Right lobe of liver (tissue), 6 donors: ENCODE measurements around the gene NTNG2. TPM values are rescaled to one million over a fixed set of nuclear protein-coding genes. Genes with fewer than 3 reads are reported as not detected.

Experiments used
- ATAC-seq, 4 donors: fragments of 200-7000 bp; cut with Tn5 transposase; one replicate each; pipeline ENCODE4 v1.9.1; 2020; ENCODE audit warnings: mild to moderate bottlenecking in 4 of 4, moderate library complexity in 4 of 4
- DNase-seq, 3 donors: peaks; one replicate each; pipeline ENCODE4 v3.0.0-alpha.2; 2020
- H3K27ac ChIP-seq, 3 donors: fragments of 200-600 bp; one replicate each; pipeline ENCODE4 v1.8.0; 2022
- H3K27me3 ChIP-seq, 2 donors: fragments of 200-600 bp; one replicate each; pipeline ENCODE4 v1.8.0; 2022
- H3K36me3 ChIP-seq, 4 donors: fragments of 200-600 bp; sonication (generic) in 1 of 4; one replicate each; pipeline versions ENCODE4 v1.5.1 to v1.8.0; 2017 to 2022; ENCODE audit warnings: control low read depth in 1 of 4
- H3K4me1 ChIP-seq, 4 donors: fragments of 200-600 bp; sonication (generic) in 1 of 4; one replicate each; pipeline versions ENCODE4 v1.5.1 to v1.8.0; 2017 to 2022; ENCODE audit warnings: control low read depth in 1 of 4
- H3K4me3 ChIP-seq, 3 donors: fragments of 200-600 bp; one replicate each; pipeline ENCODE4 v1.8.0; 2022
- H3K9me3 ChIP-seq, 4 donors: fragments of 200-600 bp; sonication (generic) in 1 of 4; one replicate each; pipeline versions ENCODE4 v1.5.1 to v1.8.0; 2017 to 2022; ENCODE audit warnings: control low read depth in 1 of 4
- POLR2A ChIP-seq: fragments of 450-650 bp; IDR thresholded peaks from one replicate; pipeline ENCODE4 v1.6.1; 2017; ENCODE audit warnings: antibody characterized with exemption, mild to moderate bottlenecking
- WGBS: methylation state at CpG from one replicate; pipeline ENCODE4 v1.1.6; 2018; ENCODE audit warnings: low coverage, low lambda C conversion rate; ENCODE audit not compliant: insufficient coverage; ENCODE audit errors: missing lambda C conversion rate; 5-methylcytosine and 5-hydroxymethylcytosine counted together
- intact Hi-C, 2 donors: fragments of 100-400 bp; cut with DNase I; formaldehyde crosslinking; loops; one replicate each; pipeline versions ENCODE4 v1.11.2 to v1.14.1; 2022
- total RNA-seq, 6 experiments: library from RNA; depleted of rRNA in 2 of 6; stranded (reverse); fragments of >200 nt in 2 of 6; fragmentation: NEBNext Ultra II Directional in 3 of 6; extraction: Animal tissue kit (Norgen Biotek cat#: 25700) in 3 of 6; gene quantifications; one replicate each; pipeline versions ENCODE4 v1.1.0 to v1.2.4, GENCODE V29; 2016 to 2023
- TF ChIP-seq, protein P1 (sequence below), 4 donors: fragments of 200-600 bp in 3 of 4; fragments of 450-650 bp in 1 of 4; IDR thresholded peaks; one replicate each; pipeline versions ENCODE4 v1.5.1 to v1.8.0; 2016 to 2022; ENCODE audit warnings: antibody characterized with exemption in 4 of 4, mild to moderate bottlenecking in 2 of 4
- donor health status: DM: no; HTN: yes; CAD: no.
- donor health status: DM: no; HTN: no; CAD: no.
- donor health status: DM: no; HTN: no; CAD: no.
- donor health status: DM: no; HTN: yes; CAD: no.
- donor health status: DM: no; HTN: yes; CAD: no.

The NTNG2 gene
- total RNA-seq, 6 experiments from 2014 or later = 0.12 to 1.6 (median 0.24) TPM

DNA sequence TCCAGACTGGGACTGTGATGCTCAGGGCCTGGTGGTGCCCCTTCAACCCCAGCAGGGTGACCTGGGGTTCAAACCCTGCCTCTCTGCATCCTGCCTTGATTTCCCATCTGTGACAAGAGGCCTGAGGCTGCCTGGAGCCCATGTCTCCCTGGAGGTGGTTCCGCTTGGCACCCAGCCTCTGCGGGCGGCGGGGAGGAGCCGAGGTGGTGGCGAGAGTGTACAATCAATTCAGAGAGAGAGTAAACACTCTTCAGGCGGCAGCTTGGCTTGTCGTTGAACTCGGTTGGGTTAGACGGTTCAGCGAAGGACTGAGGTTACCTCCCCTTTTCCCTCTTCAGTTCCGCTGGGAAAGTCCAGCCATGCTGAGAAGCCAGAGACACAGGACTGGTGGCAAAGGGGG, 39.3 kb downstream of the NTNG2 start:
- no peaks in the 10 kb centered on the region for H3K9me3 ChIP-seq

DNA sequence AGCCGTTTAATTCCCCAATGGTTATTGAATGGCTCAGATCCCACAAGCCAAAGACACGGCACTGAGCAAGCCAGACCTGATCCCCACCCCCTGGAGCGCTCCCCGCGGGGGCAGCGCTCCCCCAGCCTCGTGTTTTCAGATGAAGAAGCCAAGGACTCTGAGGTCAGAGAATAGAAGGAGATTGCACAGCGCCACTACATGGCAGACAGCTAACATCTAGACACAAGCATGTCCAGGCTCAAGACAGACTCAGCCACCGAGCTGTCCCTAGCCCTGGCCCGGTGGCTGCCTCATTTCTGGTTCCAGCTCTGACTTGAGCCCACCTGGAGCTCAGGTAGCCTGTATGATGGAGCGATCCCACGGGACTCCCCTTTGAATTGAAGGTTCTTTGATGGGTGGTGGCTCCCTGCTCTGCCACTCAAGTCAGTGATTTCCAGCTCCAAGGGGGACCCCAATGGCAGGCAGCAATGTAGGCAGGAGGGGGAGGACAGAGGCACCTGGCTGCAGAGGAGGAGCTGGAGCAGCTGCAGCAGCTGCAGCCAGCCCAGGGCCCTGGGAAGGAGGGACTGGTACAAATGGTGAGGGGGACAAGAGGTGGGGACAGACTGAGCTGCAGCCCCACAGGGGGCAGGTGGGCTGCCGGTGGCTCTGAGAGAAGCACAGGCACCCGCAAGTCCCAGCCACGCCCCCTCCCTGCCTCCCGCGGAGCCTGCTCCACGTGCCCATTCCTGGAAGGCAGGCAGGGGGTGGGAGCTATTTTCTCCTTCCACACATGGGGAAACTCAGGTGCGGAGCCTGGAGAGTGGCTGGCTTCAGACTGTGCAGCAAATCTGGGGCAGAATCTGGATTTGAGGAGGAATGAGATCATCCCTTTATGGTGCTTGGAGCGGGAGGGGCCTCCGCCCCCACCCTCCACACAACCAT, 40.2 kb downstream of the NTNG2 start:
- no peak overlapping the region for H3K4me3 ChIP-seq
- no peak overlapping the region for H3K27ac ChIP-seq
- WGBS = 47% methylated on average over 6 of the region's 21 CpGs
- ATAC-seq (no peak), DNase-seq (no peak)
- H3K27me3 ChIP-seq = no peaks in the 10 kb centered on the region
- no peak for TF ChIP-seq POLR2A
- intact Hi-C loops = no loop called here
- no peaks in the 10 kb centered on the region for H3K36me3 ChIP-seq
- H3K4me1 ChIP-seq = no peaks in the 10 kb centered on the region
- no peaks in the 10 kb centered on the region for H3K9me3 ChIP-seq

More for the DNA sequence above, 39.3 kb downstream of the NTNG2 start:
- H3K27me3 ChIP-seq = no peaks in the 10 kb centered on the region
- intact Hi-C loops = no loop called here
- DNase-seq (no peak), ATAC-seq (no peak)
- H3K36me3 ChIP-seq = no peaks in the 10 kb centered on the region
- TF ChIP-seq, protein P1, sequence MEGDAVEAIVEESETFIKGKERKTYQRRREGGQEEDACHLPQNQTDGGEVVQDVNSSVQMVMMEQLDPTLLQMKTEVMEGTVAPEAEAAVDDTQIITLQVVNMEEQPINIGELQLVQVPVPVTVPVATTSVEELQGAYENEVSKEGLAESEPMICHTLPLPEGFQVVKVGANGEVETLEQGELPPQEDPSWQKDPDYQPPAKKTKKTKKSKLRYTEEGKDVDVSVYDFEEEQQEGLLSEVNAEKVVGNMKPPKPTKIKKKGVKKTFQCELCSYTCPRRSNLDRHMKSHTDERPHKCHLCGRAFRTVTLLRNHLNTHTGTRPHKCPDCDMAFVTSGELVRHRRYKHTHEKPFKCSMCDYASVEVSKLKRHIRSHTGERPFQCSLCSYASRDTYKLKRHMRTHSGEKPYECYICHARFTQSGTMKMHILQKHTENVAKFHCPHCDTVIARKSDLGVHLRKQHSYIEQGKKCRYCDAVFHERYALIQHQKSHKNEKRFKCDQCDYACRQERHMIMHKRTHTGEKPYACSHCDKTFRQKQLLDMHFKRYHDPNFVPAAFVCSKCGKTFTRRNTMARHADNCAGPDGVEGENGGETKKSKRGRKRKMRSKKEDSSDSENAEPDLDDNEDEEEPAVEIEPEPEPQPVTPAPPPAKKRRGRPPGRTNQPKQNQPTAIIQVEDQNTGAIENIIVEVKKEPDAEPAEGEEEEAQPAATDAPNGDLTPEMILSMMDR (IDR thresholded peaks at IDR 0.05) = no peak
- TF ChIP-seq POLR2A = no peak
- no peak overlapping the region for H3K27ac ChIP-seq
- no peaks in the 10 kb centered on the region for H3K4me1 ChIP-seq
- 38% methylated on average over 11 of the region's 12 CpGs for whole genome bisulfite sequencing
- H3K4me3 ChIP-seq = no peak overlapping the region

DNA sequence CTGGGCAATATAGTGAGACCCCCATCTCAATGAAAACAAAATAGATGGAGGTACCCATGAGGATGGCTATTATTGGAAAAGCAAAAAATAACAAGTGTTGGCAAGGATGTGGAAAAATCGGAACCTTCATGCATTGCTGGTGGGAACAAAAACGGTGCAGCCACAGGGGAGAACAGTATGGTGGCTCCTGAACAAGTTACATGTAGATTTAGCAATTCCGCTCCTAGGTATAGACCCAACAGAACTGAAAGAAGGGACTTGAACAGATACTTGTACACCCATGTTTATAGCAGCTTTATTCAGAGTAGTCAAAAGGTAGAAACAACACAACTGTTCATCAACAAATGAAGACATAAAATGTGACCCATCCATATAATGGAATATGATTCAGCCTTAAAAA, 43.0 kb downstream of the NTNG2 start:
- H3K9me3 ChIP-seq = no peaks in the 10 kb centered on the region
- 62% methylated on average over 3 of the region's 3 CpGs for WGBS
- H3K4me3 ChIP-seq = no peak overlapping the region
- ATAC-seq (no peak), DNase-seq (no peak)
- TF ChIP-seq POLR2A = no peak
- intact Hi-C loops = no loop called here
- no peak overlapping the region for H3K27ac ChIP-seq
- H3K27me3 ChIP-seq = no peaks in the 10 kb centered on the region
- H3K36me3 ChIP-seq = no peaks in the 10 kb centered on the region
- H3K4me1 ChIP-seq = no peaks in the 10 kb centered on the region

DNA sequence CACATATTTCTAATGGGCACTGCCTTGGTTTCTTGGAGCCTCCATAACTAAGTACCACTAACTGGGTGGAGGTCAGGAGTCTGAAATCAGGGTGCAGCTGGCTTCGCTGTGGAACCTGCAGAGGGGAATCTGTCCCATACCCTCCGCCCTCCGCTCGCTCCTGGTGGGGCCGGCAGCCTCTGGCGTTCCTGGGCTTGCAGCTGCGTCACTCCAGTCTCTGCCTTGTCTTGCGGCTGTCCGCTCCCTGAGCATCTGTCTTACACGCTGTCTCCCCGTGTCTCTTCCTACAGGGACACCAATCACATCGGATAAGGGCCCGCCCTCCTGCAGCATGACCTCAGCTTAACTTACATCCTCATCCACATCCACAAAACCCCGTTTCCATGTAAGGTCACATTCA, 45.4 kb downstream of the NTNG2 start:
- DNase-seq (no peak), ATAC-seq (no peak)
- H3K27ac ChIP-seq = no peak overlapping the region
- H3K36me3 ChIP-seq = no peaks in the 10 kb centered on the region
- 60% methylated on average over 12 of the region's 14 CpGs for WGBS
- no peak overlapping the region for H3K4me3 ChIP-seq
- no peaks in the 10 kb centered on the region for H3K27me3 ChIP-seq
- H3K9me3 ChIP-seq = no peaks in the 10 kb centered on the region
- no peak for TF ChIP-seq POLR2A
- TF ChIP-seq, protein P1 (IDR thresholded peaks at IDR 0.05) = no peak
- intact Hi-C loops = no loop called here
- H3K4me1 ChIP-seq = no peaks in the 10 kb centered on the region

DNA sequence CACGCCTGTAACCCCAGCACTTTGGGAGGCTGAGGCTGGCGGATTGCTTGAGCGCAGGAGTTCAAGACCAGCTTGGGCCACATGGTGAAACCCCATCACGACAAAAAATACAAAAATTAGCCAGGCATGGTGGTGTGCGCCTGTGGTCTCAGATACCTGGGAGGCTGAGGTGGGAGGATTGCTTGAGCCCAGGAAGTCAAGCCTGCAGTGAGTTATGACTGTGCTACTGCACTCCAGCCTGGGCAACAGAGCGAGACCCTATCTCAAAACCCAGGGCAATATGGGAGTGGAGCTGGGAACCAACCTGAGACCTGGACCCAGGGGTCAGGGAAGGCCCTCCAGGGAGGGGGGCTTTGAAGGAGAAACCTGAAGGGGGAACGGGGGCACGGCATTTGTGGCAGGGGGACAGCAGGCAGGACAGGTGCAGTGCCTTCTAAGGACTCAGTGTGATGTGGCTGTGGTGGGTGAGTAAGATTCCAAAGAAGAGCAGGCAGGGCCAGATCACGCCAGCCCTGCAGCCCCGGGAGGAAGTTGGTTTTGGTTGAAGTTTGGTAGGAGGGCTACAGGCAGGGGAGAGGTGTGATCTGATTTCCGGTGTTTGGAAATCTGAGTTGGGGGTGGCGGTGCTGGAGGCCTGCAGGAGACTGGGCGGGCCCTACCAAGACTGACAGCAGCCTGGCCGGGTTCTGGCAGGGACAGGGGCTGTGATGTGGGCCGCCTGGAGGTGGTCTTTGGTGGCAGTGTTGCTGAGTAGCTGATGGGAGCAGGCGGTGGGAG, 46.2 kb downstream of the NTNG2 start:
- WGBS = 55% methylated on average over 16 of the region's 16 CpGs
- Histone ChIP-seq H3K9me3 (no peaks in the 10 kb centered on the region), H3K27me3 (no peaks in the 10 kb centered on the region), H3K27ac (no peak overlapping the region), H3K4me3 (no peak overlapping the region), H3K36me3 (no peaks in the 10 kb centered on the region), H3K4me1 (no peaks in the 10 kb centered on the region)
- intact Hi-C loops = no loop called here
- DNase-seq (no peak), ATAC-seq (no peak)
- no peak for TF ChIP-seq POLR2A
- TF ChIP-seq, protein P1 (IDR thresholded peaks at IDR 0.05) = no peak
